HG02870 (cell line): ENCODE measurements around the gene SBK3.
"Not testable (repeated sequence)": the region's sequence is repeated elsewhere in the genome, so short reads cannot be mapped to it uniquely, and the experiment has no call there.

Source experiments
- ATAC-seq: cut with Tn5 transposase; IDR thresholded peaks from one replicate; pipeline ENCODE4 v1.9.1; 2021; ENCODE audit warnings: mild to moderate bottlenecking, moderate library complexity; ENCODE audit not compliant: unreplicated experiment

The SBK3 gene

GRCh38 chr19:55578031-55578760 lies 32.9 kb upstream of the SBK3 start:
- ATAC-seq, result no peak

- no peak for ATAC-seq
Measured at GRCh38 chr19:55576746-55577145, 31.4 kb upstream of the SBK3 start.

- not testable (repeated sequence) for ATAC-seq
Measured at GRCh38 chr19:55573929-55574328, 28.6 kb upstream of the SBK3 start.

DNA sequence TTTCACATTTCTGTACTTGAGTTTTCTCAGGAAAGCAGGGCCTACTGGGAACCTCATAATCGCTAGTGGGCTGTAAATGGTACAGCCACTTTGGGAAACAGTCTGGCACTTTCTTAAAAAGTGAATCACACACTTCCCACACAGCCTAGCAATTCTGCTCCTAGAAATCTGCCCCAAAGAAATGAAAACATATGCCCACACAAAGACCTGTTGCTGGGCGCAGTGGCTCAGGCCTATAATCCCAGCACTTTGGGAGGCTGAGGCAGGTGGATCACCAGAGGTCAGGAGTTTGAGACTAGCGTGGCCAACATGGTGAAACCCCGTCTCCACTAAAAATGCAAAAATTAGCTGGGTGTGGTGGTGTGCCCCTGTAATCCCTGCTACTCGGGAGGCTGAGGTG lies 24.1 kb upstream of the SBK3 start:
- ATAC-seq, result not testable (repeated sequence)

GRCh38 chr19:55567708-55568328 lies 22.5 kb upstream of the SBK3 start:
- no peak for ATAC-seq

- ATAC-seq, result no peak
Measured at GRCh38 chr19:55566823-55567222, 21.5 kb upstream of the SBK3 start.

GRCh38 chr19:55563261-55563690 lies 17.9 kb upstream of the SBK3 start:
- no peak for ATAC-seq

- no peak for ATAC-seq
Measured at GRCh38 chr19:55559684-55560083, 14.3 kb upstream of the SBK3 start.

DNA sequence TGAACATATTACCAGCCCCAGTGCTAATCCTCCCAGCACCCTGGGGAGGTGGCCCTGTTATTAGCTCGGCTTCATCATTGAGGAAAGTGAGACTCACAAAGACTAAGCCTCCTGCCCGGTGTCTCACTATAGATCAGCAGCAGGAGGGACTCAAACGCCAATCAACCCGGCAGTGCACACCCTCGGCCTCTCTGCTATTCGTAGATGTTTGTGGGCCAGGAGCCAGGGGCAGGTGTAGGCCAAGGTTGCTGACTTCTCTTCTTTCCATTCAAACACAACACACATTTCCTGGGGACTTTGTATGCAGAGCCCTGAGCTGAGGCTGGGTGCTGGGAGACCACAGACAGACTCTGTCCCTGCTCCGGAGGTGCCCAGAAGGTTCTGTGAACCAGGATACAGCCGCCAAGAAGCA lies 9.4 kb upstream of the SBK3 start:
- no peak for ATAC-seq

DNA sequence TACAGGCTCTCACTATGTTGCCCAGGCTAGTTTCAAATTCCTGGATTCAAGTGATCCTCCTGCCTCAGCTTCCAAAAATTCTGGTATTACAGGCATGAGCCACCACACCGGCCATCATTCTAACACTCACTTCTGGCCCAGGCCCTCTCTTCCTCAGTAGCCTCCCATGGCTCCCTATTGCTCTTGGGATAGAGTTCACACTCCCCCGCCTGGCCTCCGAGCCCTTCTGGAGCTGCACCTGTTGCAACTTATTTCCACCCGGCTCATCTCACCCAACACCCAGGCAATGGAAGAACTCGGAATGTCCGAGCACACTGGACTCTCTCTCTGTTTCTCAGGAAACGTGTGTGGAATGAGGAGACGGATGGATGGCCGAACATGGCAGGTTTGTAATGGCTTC lies 9.0 kb upstream of the SBK3 start:
- ATAC-seq, result no peak

DNA sequence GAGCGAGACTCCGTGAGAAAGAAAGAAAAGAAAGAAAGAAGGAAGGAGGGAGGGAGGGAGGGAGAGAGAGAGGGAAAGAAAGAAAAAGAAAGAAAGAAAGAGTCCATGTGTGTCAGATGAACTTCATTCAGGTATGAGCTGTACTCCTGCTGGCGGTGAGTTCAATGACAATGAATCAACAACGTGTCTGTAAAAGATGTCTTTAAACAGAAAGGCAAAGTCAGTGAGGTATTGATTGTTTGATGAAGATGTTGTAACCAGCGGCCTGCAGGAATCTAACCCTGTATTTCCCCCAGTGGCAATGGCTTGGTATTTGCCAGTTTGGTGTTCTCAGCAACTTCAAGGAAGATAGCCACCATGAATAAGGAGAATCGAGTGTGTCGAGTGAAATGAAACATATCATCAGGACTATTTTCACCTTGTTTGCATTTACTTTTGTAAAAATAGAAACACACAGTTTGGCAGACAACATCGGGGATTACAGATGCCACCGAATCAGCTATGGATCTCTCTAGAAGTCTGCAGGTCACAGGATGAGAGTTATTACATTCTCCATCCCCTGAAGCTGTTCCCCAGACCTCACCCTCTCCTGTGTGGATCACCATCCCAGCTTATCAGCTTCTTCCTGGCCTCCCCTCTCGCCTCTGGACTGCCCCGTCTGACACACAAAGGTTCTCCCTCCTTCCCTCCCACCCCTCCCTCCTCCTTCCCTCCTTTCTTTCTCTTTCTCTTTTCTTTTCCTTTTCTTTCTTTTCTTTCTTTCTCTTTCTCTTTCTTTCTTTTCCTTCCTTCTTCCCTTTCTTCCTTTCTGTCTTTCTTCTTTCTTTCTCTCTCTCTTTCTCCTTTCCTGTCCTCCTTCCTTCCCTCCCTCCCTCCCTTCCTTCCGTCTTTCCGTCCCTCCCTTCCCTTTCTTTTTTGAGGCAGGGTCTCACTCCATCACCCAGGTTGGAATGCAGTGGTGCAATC lies 8.2 kb upstream of the SBK3 start:
- no peak for ATAC-seq

DNA sequence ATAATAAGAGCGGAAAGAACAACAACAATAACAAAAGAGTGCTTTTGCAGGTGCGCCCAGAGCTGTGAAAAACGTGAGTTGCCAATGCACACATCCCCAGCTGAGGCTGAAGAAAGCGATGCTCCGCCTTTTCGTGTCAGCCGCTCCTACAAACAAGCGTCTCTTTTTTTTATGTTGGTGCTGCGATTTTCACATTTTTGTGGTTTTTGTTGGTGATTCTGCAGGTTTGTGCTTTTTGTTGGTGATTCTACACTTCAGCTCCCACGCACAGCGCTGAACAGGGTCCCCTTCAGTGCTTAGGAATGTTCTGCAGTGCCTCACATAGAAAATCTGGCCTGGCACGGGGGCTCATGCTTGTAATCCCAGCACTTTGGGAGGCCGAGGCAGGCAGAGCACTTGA lies 7.3 kb upstream of the SBK3 start:
- no peak for ATAC-seq

DNA sequence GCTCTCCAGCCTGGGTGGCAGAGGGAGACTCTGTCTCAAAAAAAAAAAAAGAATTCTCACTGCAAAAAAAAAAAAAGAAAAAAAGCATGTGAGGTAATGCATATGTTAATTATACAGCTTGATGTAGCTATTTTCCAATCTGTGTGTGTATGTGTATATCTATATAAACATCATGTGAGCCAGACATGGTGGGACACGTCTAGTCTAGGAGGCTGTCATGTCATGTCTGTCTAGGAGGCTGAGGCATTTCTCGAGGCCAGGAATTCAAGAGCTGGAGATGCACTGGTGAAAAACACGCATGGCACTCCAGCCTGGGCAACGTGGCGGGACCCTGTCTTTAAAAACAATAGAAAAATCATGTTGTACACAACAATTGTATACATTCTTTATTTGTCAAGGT lies 6.9 kb upstream of the SBK3 start:
- no peak for ATAC-seq

DNA sequence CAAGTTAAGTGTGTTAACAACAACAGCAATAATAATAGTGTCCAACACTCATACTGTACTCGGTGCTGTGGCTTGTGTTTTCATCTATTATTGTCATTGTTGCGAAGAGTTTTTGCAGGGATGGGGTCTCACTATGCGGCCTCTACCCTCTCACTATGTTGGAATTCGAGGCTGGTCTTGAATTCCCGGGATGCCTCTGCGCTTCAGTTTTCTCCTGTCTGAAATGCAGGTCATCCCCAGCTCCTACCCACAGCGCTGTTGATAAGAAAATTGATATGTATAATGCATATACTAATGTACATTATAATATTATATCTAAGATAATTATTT lies 4.9 kb upstream of the SBK3 start:
- no peak for ATAC-seq

DNA sequence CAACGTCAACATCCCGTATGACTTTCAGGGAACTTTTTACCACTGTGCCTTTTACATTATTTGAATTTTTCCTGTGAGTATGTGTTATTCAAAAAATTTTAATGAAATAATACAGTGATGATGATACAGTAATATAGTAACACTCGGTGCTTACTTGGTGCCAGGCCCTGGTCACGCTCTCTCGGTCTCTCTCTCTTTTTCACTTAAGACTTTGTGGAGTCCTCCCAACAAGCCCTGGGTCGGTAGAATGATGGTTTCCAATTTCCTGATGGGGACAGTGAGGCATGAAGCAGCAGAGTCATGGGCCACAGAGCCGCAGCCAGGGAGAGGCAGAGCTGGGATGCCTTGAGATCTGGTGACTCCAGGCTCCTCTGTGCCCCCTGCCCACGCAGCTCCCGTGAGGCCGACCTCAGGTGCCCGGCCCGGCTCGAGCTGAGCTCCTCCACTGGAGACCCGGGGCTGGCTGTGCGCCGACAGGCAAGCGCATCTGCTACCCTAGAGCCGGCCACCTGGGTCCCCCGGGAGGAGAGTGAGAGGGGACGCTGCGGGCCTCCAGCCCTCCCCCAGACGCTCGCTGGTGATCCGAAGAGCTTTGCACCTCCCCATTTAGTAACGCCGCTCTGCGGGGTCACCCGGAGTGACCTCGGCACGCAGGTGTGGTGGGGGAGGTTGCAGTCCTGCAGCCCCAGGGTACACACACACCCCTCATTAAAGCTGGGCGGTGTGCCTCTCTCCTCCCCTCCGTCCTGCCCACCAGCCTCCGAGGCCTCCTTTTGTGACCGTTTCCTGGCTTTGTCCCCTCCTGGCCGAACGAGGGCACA lies 4.4 kb upstream of the SBK3 start:
- ATAC-seq, result no peak

- no peak for ATAC-seq
Measured at GRCh38 chr19:55546822-55547614, 1.7 kb upstream of the SBK3 start.

- ATAC-seq, result no peak
Measured at GRCh38 chr19:55546011-55546410, 668 bp upstream of the SBK3 start.

- no peak for ATAC-seq
Measured at GRCh38 chr19:55544776-55545439, 435 bp downstream of the SBK3 start.

- no peak for ATAC-seq
Measured at GRCh38 chr19:55544014-55544413, 1.3 kb downstream of the SBK3 start.

DNA sequence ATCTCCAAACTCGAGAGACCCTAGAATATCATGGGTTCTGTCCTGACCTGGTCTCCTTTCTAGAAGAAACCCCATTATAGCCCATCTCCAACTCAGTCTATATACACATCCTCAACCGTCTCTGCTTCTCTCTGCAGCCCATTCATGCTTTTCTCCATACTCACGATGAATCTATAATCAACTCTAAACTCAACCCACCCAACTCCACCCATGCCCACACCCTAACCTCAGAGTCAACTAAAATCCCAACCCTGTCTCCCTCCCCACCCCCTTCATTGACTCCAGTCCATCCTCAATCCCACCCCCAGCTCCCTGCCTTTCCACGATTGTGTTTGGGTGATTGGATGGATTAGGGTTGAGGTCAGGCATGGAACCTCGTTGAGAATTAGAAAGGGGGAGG lies 1.8 kb downstream of the SBK3 start:
- no peak for ATAC-seq
